Central memory CD8-positive, alpha-beta T cell (primary cell): Measurements from ENCODE around the gene RUSC2.
"Not testable (repeated sequence)": the region's sequence is repeated elsewhere in the genome, so short reads cannot be mapped to it uniquely, and the experiment has no call there.

ENCODE experiments used
- ATAC-seq: fragments of 150-1000 bp; cut with Tn5 transposase; replicated peaks from 2 replicates; pipeline ENCODE4 v1.10.0; 2022; ENCODE audit warnings: mild to moderate bottlenecking, moderate FRiP score, moderate number of reproducible peaks; ENCODE audit not compliant: poor library complexity, severe bottlenecking; ENCODE audit errors: extremely low read depth
- DNase-seq, 2 donors: peaks; one replicate each; pipeline ENCODE4 v3.0.0; 2021; ENCODE audit warnings: low spot score in 2 of 2
- H3K27ac Mint-ChIP-seq: one replicate; pipeline ENCODE4 v1.8.0; 2022; ENCODE audit warnings: low read depth, mild to moderate bottlenecking, moderate library complexity, mixed read lengths
- H3K27me3 Mint-ChIP-seq: one replicate; pipeline ENCODE4 v1.8.0; 2022; ENCODE audit warnings: mixed read lengths
- H3K36me3 Mint-ChIP-seq: one replicate; pipeline ENCODE4 v1.8.0; 2022; ENCODE audit warnings: mild to moderate bottlenecking, moderate library complexity, mixed read lengths; ENCODE audit not compliant: insufficient read depth
- H3K4me1 Mint-ChIP-seq: one replicate; pipeline ENCODE4 v1.8.0; 2022; ENCODE audit warnings: mixed read lengths
- H3K4me3 Mint-ChIP-seq: one replicate; pipeline ENCODE4 v1.8.0; 2022; ENCODE audit warnings: mild to moderate bottlenecking, moderate library complexity, mixed read lengths
- H3K9me3 Mint-ChIP-seq: one replicate; pipeline ENCODE4 v1.8.0; 2022; ENCODE audit warnings: mixed read lengths

RUSC2 gene

DNA sequence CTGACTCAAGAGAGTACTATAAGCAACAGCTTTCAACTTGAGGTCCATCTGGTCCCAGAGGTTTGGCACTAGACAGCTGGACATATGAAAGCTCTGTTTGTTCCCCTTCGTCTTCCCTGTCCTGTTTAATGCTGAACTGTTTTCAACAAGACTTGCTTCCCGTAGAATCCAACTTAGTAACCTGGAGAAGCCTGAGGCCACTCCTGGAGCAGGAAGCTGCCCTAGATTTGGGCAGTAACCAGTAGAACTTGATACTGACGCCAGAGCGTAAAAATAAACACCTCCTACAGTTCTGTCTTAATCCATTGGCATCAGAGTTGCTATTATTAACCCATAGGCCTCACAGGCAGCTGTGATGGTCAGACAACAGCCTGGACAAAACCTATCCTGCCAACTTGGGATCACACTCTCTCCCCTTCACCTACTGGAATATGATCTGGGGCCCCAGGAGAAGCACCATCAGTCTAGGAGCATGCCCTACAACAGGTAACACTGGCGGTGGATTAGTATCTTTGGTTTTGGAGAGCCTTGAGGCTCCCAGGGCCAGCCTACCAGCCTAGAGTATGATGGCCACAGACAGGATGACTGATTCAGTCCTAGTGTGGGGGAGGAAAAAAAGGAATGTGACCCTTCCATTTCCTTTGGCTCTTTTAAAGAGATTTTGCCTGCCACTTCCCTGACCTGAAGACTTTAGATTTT is 29.2 kb downstream of the RUSC2 start:
- Mint-ChIP-seq H3K27ac (no peak overlapping the region), H3K9me3 (no peaks in the 10 kb centered on the region), H3K27me3 (peaks cover 9% of the 10 kb centered on the region), H3K36me3 (no peaks in the 10 kb centered on the region), H3K4me1 (no peaks in the 10 kb centered on the region), H3K4me3 (no peak overlapping the region)
- DNase-seq (no peak), ATAC-seq (no peak)

- H3K27ac Mint-ChIP-seq = no peak overlapping the region
- DNase-seq (no peak), ATAC-seq (no peak)
- no peaks in the 10 kb centered on the region for H3K36me3 Mint-ChIP-seq
- H3K4me3 Mint-ChIP-seq = no peak overlapping the region
- no peaks in the 10 kb centered on the region for H3K9me3 Mint-ChIP-seq
- no peaks in the 10 kb centered on the region for H3K4me1 Mint-ChIP-seq
- peaks cover 3% of the 10 kb centered on the region for H3K27me3 Mint-ChIP-seq
Measured at GRCh38 chr9:35519692-35520363, 29.9 kb downstream of the RUSC2 start.

GRCh38 chr9:35520364-35520710 is 30.4 kb downstream of the RUSC2 start:
- Mint-ChIP-seq H3K9me3 (no peaks in the 10 kb centered on the region), H3K4me1 (no peaks in the 10 kb centered on the region), H3K36me3 (no peaks in the 10 kb centered on the region), H3K27ac (no peak overlapping the region), H3K27me3 (no peaks in the 10 kb centered on the region), H3K4me3 (no peak overlapping the region)
- DNase-seq (no peak), ATAC-seq (no peak)

DNA sequence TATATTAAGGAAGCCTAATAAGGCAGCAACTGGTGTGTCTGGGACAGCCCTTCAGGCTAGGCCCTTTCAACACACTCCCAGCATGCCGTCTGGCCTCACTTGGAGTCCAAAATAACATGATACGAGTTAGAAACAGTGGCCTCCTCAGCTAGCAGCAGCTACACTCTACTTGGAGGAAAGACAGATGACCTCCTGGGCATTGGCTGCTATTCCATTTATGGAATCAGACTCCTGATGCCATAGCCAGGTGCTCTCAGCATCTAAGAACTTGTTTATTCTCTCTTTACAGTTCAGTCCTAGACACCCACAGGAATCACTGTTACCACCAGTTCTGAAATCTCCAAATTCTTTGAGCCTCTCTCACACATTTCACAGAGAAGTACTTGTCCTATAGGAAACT is 31.8 kb downstream of the RUSC2 start:
- no peak for ATAC-seq
- H3K4me1 Mint-ChIP-seq = no peaks in the 10 kb centered on the region
- H3K27ac Mint-ChIP-seq = peak overlapping the region; percentile 13

DNA sequence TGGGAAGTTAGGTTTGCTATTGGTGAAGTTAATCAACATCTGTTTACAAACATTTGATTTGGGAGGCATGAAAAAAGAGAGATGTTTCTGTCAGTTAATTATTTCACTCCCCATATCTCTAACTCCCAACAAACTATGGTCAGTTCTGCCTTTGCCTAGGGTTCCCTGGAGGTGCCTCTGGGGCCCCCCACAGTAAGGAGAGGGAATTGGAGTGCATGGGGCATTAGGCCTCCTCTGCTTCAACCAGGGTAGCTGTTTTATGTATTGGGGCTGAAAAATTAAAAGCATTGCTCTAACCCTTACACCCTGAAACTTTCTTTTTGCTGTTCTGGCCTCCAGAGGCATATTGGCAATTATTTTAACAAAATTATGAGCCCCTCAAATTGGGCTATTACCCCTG is 32.3 kb downstream of the RUSC2 start:
- DNase-seq = no peak
- no peaks in the 10 kb centered on the region for H3K4me1 Mint-ChIP-seq
- ATAC-seq = no peak

More for the DNA sequence above, 31.8 kb downstream of the RUSC2 start:
- no peaks in the 10 kb centered on the region for H3K36me3 Mint-ChIP-seq
- no peak for DNase-seq
- no peaks in the 10 kb centered on the region for H3K9me3 Mint-ChIP-seq
- no peaks in the 10 kb centered on the region for H3K27me3 Mint-ChIP-seq
- H3K4me3 Mint-ChIP-seq = no peak overlapping the region

DNA sequence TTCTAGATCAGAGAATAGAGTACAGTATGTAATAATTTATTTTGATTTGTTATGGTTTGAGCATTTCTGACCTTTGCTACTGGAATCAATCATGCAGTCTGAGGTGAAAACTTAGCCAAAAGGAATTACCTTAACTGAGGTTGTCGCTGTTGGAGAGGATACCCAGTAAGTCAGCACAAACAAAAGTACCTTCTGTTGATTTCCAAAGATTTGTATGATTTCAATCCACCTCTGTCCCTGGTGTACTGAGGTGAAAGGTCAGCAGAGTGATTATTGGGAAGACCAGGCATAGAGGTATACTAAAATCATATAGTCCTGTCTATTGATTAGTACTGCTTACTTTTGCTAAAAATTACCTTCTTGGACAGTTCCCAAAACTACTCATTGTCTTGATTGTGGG is 32.8 kb downstream of the RUSC2 start:
- Mint-ChIP-seq H3K27me3 (no peaks in the 10 kb centered on the region), H3K4me3 (no peak overlapping the region), H3K36me3 (no peaks in the 10 kb centered on the region), H3K9me3 (no peaks in the 10 kb centered on the region), H3K27ac (no peak overlapping the region), H3K4me1 (no peaks in the 10 kb centered on the region)
- DNase-seq = no peak
- ATAC-seq = no peak

More for the DNA sequence above, 32.3 kb downstream of the RUSC2 start:
- Mint-ChIP-seq H3K36me3 (no peaks in the 10 kb centered on the region), H3K27ac (peak overlapping the region; percentile 13), H3K27me3 (no peaks in the 10 kb centered on the region), H3K9me3 (no peaks in the 10 kb centered on the region), H3K4me3 (no peak overlapping the region)

DNA sequence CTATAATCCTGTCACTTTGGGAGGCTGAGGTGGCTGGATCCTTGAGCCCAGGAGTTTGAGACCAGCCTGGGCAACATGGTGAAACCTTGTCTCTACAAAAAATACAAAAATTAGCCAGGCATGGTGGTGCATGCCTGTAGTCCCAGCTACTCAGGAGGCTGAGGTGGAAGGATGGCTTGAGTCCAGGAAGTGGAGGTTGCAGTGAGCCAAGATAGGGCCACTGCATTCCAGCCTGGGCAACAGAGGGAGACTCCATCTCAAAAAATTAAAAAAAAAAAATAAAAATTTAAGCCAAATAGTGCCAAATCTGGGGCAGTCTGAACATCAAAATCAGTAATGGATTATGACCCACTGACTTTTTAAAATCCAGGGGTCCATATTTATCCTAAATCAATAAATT is 33.6 kb downstream of the RUSC2 start:
- not testable (repeated sequence) for H3K27me3 Mint-ChIP-seq, H3K4me3 Mint-ChIP-seq, ATAC-seq, H3K36me3 Mint-ChIP-seq, H3K27ac Mint-ChIP-seq, DNase-seq, H3K9me3 Mint-ChIP-seq, H3K4me1 Mint-ChIP-seq

- H3K4me3 Mint-ChIP-seq = no peak overlapping the region
- DNase-seq (no peak), ATAC-seq (no peak)
- peaks cover 3% of the 10 kb centered on the region for H3K4me1 Mint-ChIP-seq
- H3K27ac Mint-ChIP-seq = no peak overlapping the region
- H3K36me3 Mint-ChIP-seq = no peaks in the 10 kb centered on the region
- H3K27me3 Mint-ChIP-seq = no peaks in the 10 kb centered on the region
- no peaks in the 10 kb centered on the region for H3K9me3 Mint-ChIP-seq
Measured at GRCh38 chr9:35526087-35526801, 36.3 kb downstream of the RUSC2 start.

DNA sequence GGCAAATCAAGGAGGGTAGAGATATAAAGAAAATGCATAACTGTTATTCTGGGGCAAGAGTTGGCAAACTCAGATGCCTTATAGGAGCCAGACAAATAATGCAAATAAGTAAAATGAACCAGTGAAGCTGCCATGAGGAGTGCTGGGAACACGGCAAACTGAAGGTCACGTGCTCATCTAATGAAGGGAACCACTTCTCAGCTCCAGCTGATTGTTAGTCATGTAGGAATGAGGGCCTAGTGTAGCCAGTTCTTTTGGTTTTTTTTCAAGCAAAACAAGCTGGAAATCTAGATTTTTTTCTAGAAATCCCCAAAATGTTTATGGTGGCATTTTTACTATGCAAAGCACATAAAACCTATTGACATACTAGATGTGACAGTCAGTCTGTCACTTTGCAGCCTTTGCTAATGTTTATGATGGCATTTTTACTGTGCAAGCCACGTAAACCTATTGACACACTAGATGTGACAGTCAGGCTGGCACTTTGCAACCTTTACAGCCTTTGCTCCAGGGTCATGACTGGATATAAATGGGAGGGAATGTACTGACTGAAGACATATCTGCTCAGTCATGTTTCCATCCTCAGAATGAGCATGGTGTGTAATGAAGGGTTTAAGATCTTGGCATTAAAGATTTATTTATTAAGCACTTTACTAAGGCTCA is 39.4 kb downstream of the RUSC2 start:
- Mint-ChIP-seq H3K4me3 (no peak overlapping the region), H3K27ac (no peak overlapping the region), H3K27me3 (no peaks in the 10 kb centered on the region), H3K36me3 (no peaks in the 10 kb centered on the region), H3K9me3 (no peaks in the 10 kb centered on the region), H3K4me1 (peaks cover 6% of the 10 kb centered on the region)
- ATAC-seq = no peak
- no peak for DNase-seq

DNA sequence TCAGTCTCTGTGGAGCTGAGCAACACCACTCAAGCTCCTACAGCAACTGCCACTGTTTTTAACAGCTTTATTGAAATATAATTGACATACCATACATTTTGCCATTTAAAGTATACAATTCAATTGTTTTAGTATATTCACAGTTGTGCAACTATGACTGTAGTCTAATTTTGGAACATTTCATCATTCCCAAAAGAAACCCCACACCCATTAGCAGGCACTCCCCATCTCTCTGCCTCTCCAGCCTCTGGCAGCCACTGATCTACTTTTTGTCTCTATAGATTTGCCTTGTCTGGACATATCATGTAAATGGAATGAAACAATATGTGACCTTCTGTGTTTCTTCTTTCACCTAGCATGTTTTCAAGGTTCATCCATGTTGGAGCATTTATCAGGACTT is 43.5 kb downstream of the RUSC2 start:
- Mint-ChIP-seq H3K9me3 (no peaks in the 10 kb centered on the region), H3K4me3 (no peak overlapping the region), H3K36me3 (no peaks in the 10 kb centered on the region), H3K27ac (no peak overlapping the region), H3K27me3 (peaks cover 27% of the 10 kb centered on the region), H3K4me1 (peaks cover 6% of the 10 kb centered on the region)
- DNase-seq = no peak
- no peak for ATAC-seq

DNA sequence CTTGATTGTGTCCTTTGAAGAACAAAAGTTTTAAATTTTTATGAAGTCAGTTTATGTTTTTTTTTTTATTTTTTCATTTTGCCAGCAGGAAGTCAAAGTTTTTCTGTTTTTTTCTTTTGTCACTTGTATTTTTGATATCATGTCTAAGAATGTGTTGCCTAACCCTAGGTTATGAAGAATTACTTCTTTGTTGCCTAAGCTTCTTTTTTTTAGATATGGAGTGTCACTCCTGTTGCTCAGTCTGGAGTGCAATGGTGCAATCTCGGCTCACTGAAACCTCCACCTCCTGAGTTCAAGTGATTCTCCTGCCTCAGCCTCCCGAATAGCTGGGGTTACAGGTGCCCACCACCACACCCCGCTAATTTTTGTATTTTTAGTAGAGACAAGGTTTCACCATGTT is 45.0 kb downstream of the RUSC2 start:
- not testable (repeated sequence) for H3K4me1 Mint-ChIP-seq, H3K4me3 Mint-ChIP-seq, ATAC-seq, H3K9me3 Mint-ChIP-seq, H3K36me3 Mint-ChIP-seq, H3K27ac Mint-ChIP-seq, DNase-seq
- peaks cover 42% of the 10 kb centered on the region for H3K27me3 Mint-ChIP-seq

DNA sequence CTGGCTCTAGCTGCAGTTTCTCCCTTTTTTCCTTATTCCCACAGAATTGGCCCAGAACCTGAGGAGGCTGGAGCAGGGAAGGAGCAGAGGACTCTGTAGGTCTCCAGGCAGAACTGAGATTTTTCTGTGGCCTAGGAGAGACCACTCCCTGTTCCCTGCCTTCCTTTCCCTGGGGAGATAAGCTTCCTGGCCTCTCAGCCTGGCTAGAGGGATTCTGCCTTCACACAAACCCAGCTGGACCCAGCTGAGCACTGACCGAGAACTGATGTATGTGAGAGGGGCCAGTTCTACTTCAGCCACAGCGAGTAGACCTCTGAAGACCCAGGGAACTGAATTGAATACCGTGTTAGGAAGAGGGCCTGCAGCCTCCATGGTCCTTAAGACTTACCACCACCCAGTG is 48.0 kb downstream of the RUSC2 start:
- no peak for ATAC-seq
- Mint-ChIP-seq H3K4me1 (no peaks in the 10 kb centered on the region), H3K36me3 (no peaks in the 10 kb centered on the region), H3K4me3 (no peak overlapping the region), H3K27ac (no peak overlapping the region), H3K9me3 (no peaks in the 10 kb centered on the region), H3K27me3 (peaks cover 60% of the 10 kb centered on the region)
- DNase-seq = no peak
